ENCODE results near the gene MARCHF3. TPM values are rescaled to one million over a fixed set of nuclear protein-coding genes. Genes with fewer than 3 reads are reported as not detected.
A peak's percentile ranks its signal among the peaks of the same experiment; 100 is the strongest.

Gene MARCHF3
- polyA plus RNA-seq, 2 of the 4 experiments (the other 2 are of a cell fraction): 0.39 to 0.68 TPM

- Histone ChIP-seq H3K4me1 (no peaks in the 10 kb centered on the region), H3K4me2 (no peak overlapping the region), H3K27ac (no peak overlapping the region), H3K9me3 (no peaks in the 10 kb centered on the region), H3K4me3 (no peak overlapping the region)
- DNase-seq (ENCODE audit: low read depth in 1 of 2, low spot score in 1 of 2) (peak in 1 of 2 experiments; percentile 3), FAIRE-seq (no peak), ATAC-seq (no peak)
- 51% methylated on average over 3 of the region's 3 CpGs for WGBS (ENCODE audit: missing lambda C conversion rate)
- CTCF ChIA-PET: no interaction called here
- POLR2A ChIA-PET: no interaction called here
- TF ChIP-seq TFCP2L1 (CRISPR knock-in tag; IDR thresholded peaks at IDR 0.05): no peak
- TF ChIP-seq USF2 (IDR thresholded peaks at IDR 0.05): no peak
- no peak for TF ChIP-seq ZFP36 (IDR thresholded peaks at IDR 0.05; ENCODE audit: borderline replicate concordance, partially characterized antibody)
- no peak for TF ChIP-seq RNF2 (IDR thresholded peaks at IDR 0.05; ENCODE audit: borderline replicate concordance, low read depth)
- no peak for TF ChIP-seq EHF (CRISPR knock-in tag; IDR thresholded peaks at IDR 0.05)
- no peak for TF ChIP-seq POLR2AphosphoS2 (conservative IDR thresholded peaks at IDR 0.05; ENCODE audit: low read length)
- no peak for TF ChIP-seq PHF8 (IDR thresholded peaks at IDR 0.05; ENCODE audit: borderline replicate concordance, low read depth)
- no peak for TF ChIP-seq HOXB5 (CRISPR knock-in tag; IDR thresholded peaks at IDR 0.05)
- no peak for TF ChIP-seq HMGXB4 (CRISPR knock-in tag; IDR thresholded peaks at IDR 0.05; ENCODE audit: borderline replicate concordance)
- TF ChIP-seq KDM1A (IDR thresholded peaks at IDR 0.05; ENCODE audit: low read depth): no peak
- TF ChIP-seq FOSL2 (IDR thresholded peaks at IDR 0.05): no peak
- no peak for TF ChIP-seq FOSL2 (CRISPR knock-in tag; IDR thresholded peaks at IDR 0.05)
- TF ChIP-seq SMC3 (IDR thresholded peaks at IDR 0.05): no peak
- no peak for TF ChIP-seq HEYL (CRISPR knock-in tag; IDR thresholded peaks at IDR 0.05)
- no peak for TF ChIP-seq JUN (IDR thresholded peaks at IDR 0.05)
Observed at GRCh38 chr5:127002390-127002789, 28.0 kb downstream of the MARCHF3 start.

- H3K9me3 ChIP-seq: no peaks in the 10 kb centered on the region
- no peak for FAIRE-seq
- 53% methylated on average over 4 of the region's 4 CpGs for WGBS (ENCODE audit: missing lambda C conversion rate)
- TF ChIP-seq ZC3H11A (IDR thresholded peaks at IDR 0.05) (no peak), RNF2 (IDR thresholded peaks at IDR 0.05; ENCODE audit: borderline replicate concordance, low read depth) (no peak), MAFK (IDR thresholded peaks at IDR 0.05; ENCODE audit: partially characterized antibody) (no peak), CEBPB (IDR thresholded peaks at IDR 0.05) (no peak), USF2 (IDR thresholded peaks at IDR 0.05) (no peak), ZNF302 (CRISPR knock-in tag; IDR thresholded peaks at IDR 0.05) (no peak), KDM5A (IDR thresholded peaks at IDR 0.05) (no peak), JUN (IDR thresholded peaks at IDR 0.05) (no peak), CBX8 (IDR thresholded peaks at IDR 0.05) (no peak), FOXS1 (CRISPR knock-in tag; IDR thresholded peaks at IDR 0.05) (no peak)
- ChIA-PET POLR2A (no interaction called here), CTCF (no interaction called here)
- H3K4me2 ChIP-seq: no peak overlapping the region
- no peak overlapping the region for H3K4me3 ChIP-seq
- DNase-seq (ENCODE audit: low read depth in 1 of 2, low spot score in 1 of 2): peak in 1 of 2 experiments; percentile 13
- H3K27ac ChIP-seq: no peak overlapping the region
- no peaks in the 10 kb centered on the region for H3K4me1 ChIP-seq
- peak; percentile 36 to 47; a peak in 2 of 6 replicates for ATAC-seq
Observed at GRCh38 chr5:127001621-127002296, 28.6 kb downstream of the MARCHF3 start.

Measured in A549 (cell line).